ENCODE data around the gene SVIL. TPM values are rescaled to one million over a fixed set of nuclear protein-coding genes. Genes with fewer than 3 reads are reported as not detected.

Gene SVIL, protein sequence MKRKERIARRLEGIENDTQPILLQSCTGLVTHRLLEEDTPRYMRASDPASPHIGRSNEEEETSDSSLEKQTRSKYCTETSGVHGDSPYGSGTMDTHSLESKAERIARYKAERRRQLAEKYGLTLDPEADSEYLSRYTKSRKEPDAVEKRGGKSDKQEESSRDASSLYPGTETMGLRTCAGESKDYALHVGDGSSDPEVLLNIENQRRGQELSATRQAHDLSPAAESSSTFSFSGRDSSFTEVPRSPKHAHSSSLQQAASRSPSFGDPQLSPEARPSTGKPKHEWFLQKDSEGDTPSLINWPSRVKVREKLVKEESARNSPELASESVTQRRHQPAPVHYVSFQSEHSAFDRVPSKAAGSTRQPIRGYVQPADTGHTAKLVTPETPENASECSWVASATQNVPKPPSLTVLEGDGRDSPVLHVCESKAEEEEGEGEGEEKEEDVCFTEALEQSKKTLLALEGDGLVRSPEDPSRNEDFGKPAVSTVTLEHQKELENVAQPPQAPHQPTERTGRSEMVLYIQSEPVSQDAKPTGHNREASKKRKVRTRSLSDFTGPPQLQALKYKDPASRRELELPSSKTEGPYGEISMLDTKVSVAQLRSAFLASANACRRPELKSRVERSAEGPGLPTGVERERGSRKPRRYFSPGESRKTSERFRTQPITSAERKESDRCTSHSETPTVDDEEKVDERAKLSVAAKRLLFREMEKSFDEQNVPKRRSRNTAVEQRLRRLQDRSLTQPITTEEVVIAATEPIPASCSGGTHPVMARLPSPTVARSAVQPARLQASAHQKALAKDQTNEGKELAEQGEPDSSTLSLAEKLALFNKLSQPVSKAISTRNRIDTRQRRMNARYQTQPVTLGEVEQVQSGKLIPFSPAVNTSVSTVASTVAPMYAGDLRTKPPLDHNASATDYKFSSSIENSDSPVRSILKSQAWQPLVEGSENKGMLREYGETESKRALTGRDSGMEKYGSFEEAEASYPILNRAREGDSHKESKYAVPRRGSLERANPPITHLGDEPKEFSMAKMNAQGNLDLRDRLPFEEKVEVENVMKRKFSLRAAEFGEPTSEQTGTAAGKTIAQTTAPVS (N-terminal part only)
- total RNA-seq: 1 to 10 TPM; 1.0 to 3.7 TPM

GRCh38 chr10:29634764-29635625 lies at the start of gene SVIL:
Gene SVIL, minus strand, starts transcription at chr10:29634971. Its CDS starts 79,913 bp downstream, at chr10:29555058.
- Mint-ChIP-seq H3K36me3 (no peaks in the 10 kb centered on the region), H3K4me3 (no peak within 1 kb of the TSS), H3K27ac (no peak within 1 kb of the TSS), H3K4me1 (peaks cover 27% of the 10 kb centered on the region), H3K9me3 (ENCODE audit: low read depth) (no peaks in the 10 kb centered on the region), H3K27me3 (peaks cover 12% of the 10 kb centered on the region)
- CTCF ChIA-PET: interaction anchor here (0.6 to 1.4 kb wide), 2 partner anchors 13 to 45 kb away, joined by 4 to 6 read pairs; no protein-coding TSS in a partner anchor
- DNase-seq: no peak
- no peak for ATAC-seq

DNA sequence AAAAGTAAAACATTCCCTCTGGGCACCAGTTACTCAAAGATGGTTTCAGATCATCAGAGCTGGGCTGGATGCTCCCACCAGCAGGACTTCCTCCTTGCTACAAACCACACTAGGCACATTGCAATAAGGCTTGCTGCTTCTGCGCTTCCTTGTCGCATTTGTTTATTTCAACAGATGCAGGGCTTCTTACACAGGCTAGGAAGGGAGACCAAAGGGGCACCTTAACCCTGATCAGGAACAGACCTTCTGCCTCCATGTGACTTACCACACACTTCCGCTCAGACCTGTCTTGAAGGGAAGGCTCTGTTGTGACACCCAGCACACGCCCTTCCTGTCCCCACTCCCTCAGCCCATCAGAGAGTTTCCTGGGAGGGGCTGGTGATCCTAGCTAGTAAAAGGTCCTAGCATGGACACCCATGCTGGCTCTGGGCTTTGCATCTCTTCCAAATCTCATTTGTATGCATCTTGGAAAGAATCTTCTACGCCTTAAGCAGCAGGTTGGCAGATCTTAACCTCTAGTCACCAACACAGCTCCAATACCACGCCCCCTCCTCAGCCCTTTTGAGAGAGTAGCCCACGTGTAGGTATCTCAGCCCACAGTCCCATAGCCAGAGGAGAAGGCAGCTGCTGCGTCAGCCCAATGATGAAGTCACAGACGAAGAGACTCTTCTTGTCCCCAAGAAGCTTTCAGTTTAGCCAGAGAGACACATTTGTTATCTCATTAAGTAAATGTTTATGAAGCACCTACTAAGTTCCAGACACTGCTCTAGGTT lies 47.1 kb upstream of the SVIL start:
- Mint-ChIP-seq H3K27me3 (no peaks in the 10 kb centered on the region), H3K9me3 (ENCODE audit: low read depth) (peaks cover 2% of the 10 kb centered on the region), H3K27ac (peak overlapping the region; percentile 82), H3K36me3 (peaks cover 7% of the 10 kb centered on the region), H3K4me1 (peaks cover 19% of the 10 kb centered on the region), H3K4me3 (peak overlapping the region; percentile 10)
- ATAC-seq: peak; percentile 98
- CTCF ChIA-PET: interaction anchor here (2.4 kb wide), 1 partner anchor 53 kb away, joined by 10 read pairs; no protein-coding TSS in a partner anchor
- peak; percentile 82 for DNase-seq

GRCh38 chr10:29680091-29680490 lies 45.3 kb upstream of the SVIL start:
- peaks cover 15% of the 10 kb centered on the region for H3K36me3 Mint-ChIP-seq
- CTCF ChIA-PET: no interaction called here
- H3K4me3 Mint-ChIP-seq: no peak overlapping the region
- H3K27me3 Mint-ChIP-seq: no peaks in the 10 kb centered on the region
- H3K27ac Mint-ChIP-seq: no peak overlapping the region
- peaks cover 12% of the 10 kb centered on the region for H3K9me3 Mint-ChIP-seq (ENCODE audit: low read depth)
- ATAC-seq: no peak
- peaks cover 19% of the 10 kb centered on the region for H3K4me1 Mint-ChIP-seq
- DNase-seq: no peak

DNA sequence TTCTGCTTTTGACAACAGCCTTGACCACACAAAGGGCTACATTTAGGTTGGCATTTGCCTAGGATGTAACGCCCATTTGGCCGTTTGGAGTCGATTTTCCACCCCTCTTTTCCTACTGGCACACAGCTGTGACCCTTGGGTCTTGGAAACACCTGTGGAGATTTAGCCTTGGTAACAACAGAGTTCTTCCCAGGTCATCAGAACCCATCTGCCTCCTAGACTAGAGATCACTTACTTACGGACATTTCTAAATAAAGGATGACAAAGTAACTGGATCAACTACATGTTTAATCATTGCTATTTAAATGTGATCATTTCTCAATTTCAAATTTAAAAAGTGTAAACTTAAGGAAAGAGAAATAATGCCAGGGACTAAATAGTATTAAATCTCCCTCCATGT lies 42.0 kb upstream of the SVIL start:
- Mint-ChIP-seq H3K9me3 (ENCODE audit: low read depth) (peaks cover 18% of the 10 kb centered on the region), H3K4me3 (no peak overlapping the region), H3K4me1 (peaks cover 11% of the 10 kb centered on the region), H3K36me3 (peaks cover 14% of the 10 kb centered on the region), H3K27me3 (no peaks in the 10 kb centered on the region), H3K27ac (no peak overlapping the region)
- DNase-seq: no peak
- ATAC-seq: no peak
- CTCF ChIA-PET: no interaction called here

GRCh38 chr10:29675984-29676383 lies 41.2 kb upstream of the SVIL start:
- H3K4me1 Mint-ChIP-seq: peaks cover 4% of the 10 kb centered on the region
- H3K4me3 Mint-ChIP-seq: no peak overlapping the region
- H3K27me3 Mint-ChIP-seq: peaks cover 6% of the 10 kb centered on the region
- CTCF ChIA-PET: no interaction called here
- DNase-seq (no peak), ATAC-seq (no peak)
- peaks cover 20% of the 10 kb centered on the region for H3K9me3 Mint-ChIP-seq (ENCODE audit: low read depth)
- no peak overlapping the region for H3K27ac Mint-ChIP-seq
- peaks cover 13% of the 10 kb centered on the region for H3K36me3 Mint-ChIP-seq

DNA sequence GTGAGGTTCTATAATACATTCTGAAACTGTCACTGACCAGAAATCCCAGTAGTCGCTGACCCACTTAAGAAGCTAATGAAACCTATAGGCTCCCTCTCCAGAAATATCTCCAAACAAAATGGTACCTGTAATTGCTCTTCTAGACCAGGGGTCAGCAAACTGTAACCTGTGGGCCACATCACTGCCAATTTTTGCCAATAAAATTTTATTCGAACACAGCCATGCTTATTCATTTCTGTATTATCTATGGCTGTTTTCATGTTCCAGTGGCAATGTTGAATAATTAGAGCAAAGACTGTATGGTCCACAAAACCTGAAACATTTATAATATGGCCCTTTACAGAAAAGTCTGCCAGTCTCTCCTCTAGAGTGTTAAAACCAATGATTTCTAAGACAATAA lies 37.2 kb upstream of the SVIL start:
- H3K27me3 Mint-ChIP-seq: peaks cover 20% of the 10 kb centered on the region
- DNase-seq (no peak), ATAC-seq (no peak)
- H3K27ac Mint-ChIP-seq: no peak overlapping the region
- no peaks in the 10 kb centered on the region for H3K4me1 Mint-ChIP-seq
- H3K36me3 Mint-ChIP-seq: peaks cover 12% of the 10 kb centered on the region
- CTCF ChIA-PET: no interaction called here
- H3K4me3 Mint-ChIP-seq: no peak overlapping the region
- H3K9me3 Mint-ChIP-seq (ENCODE audit: low read depth): peaks cover 20% of the 10 kb centered on the region

DNA sequence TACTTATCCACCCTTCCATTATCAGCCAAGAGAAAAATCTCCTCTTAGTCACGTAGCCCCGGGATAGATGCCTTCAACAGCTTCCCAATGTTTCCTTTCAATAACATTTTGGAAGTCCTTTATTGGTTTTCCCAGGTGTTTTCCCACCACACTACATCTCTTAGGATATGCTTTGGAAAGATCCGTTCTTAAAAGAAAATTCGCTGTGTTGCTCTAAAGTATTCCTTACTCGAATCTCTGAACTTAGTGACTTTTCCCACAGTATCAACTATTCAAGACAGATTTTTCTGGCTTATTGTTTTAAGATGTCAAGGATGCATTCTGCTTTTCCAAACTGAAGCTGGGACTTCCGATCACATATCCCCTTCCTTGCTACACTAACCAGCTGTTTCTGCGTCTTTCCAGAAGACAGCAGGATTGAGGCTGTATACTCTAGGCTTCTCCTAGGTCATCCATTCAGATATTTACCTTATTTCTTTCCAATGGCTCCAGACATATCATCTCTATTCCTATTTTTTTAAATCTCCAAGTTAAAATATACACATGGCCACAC lies 36.5 kb upstream of the SVIL start:
- CTCF ChIA-PET: no interaction called here
- Mint-ChIP-seq H3K27ac (no peak overlapping the region), H3K9me3 (ENCODE audit: low read depth) (peaks cover 20% of the 10 kb centered on the region), H3K36me3 (peaks cover 12% of the 10 kb centered on the region), H3K4me3 (no peak overlapping the region), H3K4me1 (no peaks in the 10 kb centered on the region), H3K27me3 (peaks cover 20% of the 10 kb centered on the region)
- DNase-seq (no peak), ATAC-seq (no peak)

GRCh38 chr10:29670761-29671160 lies 36.0 kb upstream of the SVIL start:
- no peak for ATAC-seq
- Mint-ChIP-seq H3K27ac (no peak overlapping the region), H3K9me3 (ENCODE audit: low read depth) (peaks cover 15% of the 10 kb centered on the region), H3K27me3 (peaks cover 20% of the 10 kb centered on the region), H3K4me1 (no peaks in the 10 kb centered on the region), H3K36me3 (peaks cover 8% of the 10 kb centered on the region), H3K4me3 (no peak overlapping the region)
- no peak for DNase-seq
- CTCF ChIA-PET: no interaction called here

DNA sequence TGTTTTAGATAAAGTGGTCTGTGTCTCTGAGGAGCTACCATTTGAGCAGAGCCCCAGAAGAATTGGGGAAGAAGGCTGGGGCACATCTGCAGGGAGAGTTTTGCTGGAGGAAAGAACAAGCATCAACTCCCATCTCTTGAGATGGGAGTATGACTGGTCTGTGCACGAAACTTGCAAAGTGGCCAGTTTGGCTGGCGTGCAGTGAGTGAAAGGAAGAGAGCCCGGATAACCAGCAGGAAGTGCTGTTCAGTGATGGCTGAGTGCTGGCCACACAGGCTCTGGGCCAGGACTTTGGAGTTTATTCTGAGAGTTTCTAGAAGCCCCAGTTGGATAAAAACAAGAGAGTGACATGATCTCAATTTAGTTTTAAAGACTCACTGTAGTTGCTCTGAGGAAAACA lies 34.4 kb upstream of the SVIL start:
- Mint-ChIP-seq H3K27me3 (peaks cover 20% of the 10 kb centered on the region), H3K36me3 (peaks cover under 1% of the 10 kb centered on the region), H3K4me1 (no peaks in the 10 kb centered on the region), H3K9me3 (ENCODE audit: low read depth) (peaks cover 6% of the 10 kb centered on the region), H3K4me3 (no peak overlapping the region), H3K27ac (no peak overlapping the region)
- no peak for ATAC-seq
- no peak for DNase-seq
- CTCF ChIA-PET: no interaction called here

DNA sequence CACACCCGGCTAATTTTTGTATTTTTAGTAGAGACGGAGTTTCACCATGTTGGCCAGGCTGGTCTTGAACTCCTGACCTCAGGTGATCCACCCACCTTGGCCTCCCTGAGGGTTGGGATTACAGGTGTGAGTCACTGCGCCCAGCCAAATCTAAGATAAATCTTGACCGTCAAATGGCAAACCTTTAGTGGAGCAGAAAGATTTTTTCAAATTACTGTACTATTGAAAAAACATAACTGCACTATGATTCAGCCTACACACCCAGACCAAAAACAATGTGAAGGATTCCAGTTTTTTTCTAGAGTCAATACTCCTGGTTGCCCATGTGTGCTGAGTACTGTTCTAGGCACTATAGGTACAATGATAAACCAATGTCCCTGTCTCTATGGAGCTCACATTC lies 33.9 kb upstream of the SVIL start:
- H3K27ac Mint-ChIP-seq: no peak overlapping the region
- no peaks in the 10 kb centered on the region for H3K36me3 Mint-ChIP-seq
- CTCF ChIA-PET: interaction anchor here (1.1 kb wide), 1 partner anchor 68 kb away, joined by 3 read pairs; no protein-coding TSS in a partner anchor
- peaks cover 22% of the 10 kb centered on the region for H3K27me3 Mint-ChIP-seq
- no peaks in the 10 kb centered on the region for H3K4me1 Mint-ChIP-seq
- DNase-seq (no peak), ATAC-seq (no peak)
- H3K4me3 Mint-ChIP-seq: no peak overlapping the region
- peaks cover 5% of the 10 kb centered on the region for H3K9me3 Mint-ChIP-seq (ENCODE audit: low read depth)

DNA sequence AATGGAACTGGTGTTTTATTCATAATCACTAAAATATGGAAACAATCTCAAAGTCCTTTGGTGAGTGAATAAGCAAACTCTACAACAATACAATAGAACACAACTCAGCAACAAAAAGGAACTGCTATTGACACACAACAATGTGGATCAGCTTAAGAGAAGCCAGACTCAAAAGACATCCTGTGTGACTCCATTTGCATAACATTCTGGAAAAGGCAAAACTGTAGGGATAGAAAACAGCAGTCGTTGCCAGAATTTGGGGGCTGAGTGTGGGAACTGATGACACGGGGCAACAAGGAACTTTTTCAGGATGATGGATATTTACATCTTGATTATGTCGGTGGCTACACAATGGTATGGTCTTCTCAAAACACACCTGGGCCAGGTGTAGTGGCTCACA lies 32.4 kb upstream of the SVIL start:
- H3K4me3 Mint-ChIP-seq: no peak overlapping the region
- H3K36me3 Mint-ChIP-seq: no peaks in the 10 kb centered on the region
- H3K9me3 Mint-ChIP-seq (ENCODE audit: low read depth): peaks cover 2% of the 10 kb centered on the region
- H3K4me1 Mint-ChIP-seq: no peaks in the 10 kb centered on the region
- CTCF ChIA-PET: no interaction called here
- peaks cover 26% of the 10 kb centered on the region for H3K27me3 Mint-ChIP-seq
- ATAC-seq: no peak
- no peak overlapping the region for H3K27ac Mint-ChIP-seq
- no peak for DNase-seq

DNA sequence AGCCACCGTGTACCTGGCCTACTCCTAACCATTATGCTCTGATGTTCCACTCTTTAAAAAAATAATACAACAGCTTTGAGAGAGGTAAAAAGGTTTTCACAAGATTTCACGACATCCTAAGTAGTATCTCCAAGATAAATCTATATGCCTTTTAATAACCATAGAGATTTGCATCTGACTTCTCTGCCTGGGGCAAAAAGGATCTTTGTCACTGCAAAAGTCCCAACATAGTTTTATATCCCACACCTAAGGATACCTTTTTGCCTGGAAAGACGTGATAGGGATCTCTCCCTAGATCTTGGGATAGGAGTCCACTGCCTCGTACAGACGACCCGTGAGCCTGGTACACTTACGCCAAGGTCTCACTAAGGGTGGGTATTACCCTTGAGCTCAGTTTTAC lies 31.4 kb upstream of the SVIL start:
- H3K4me1 Mint-ChIP-seq: no peaks in the 10 kb centered on the region
- H3K36me3 Mint-ChIP-seq: no peaks in the 10 kb centered on the region
- no peak for ATAC-seq
- H3K9me3 Mint-ChIP-seq (ENCODE audit: low read depth): no peaks in the 10 kb centered on the region
- no peak overlapping the region for H3K4me3 Mint-ChIP-seq
- no peak for DNase-seq
- peaks cover 32% of the 10 kb centered on the region for H3K27me3 Mint-ChIP-seq
- no peak overlapping the region for H3K27ac Mint-ChIP-seq
- CTCF ChIA-PET: no interaction called here

All from activated CD8-positive, alpha-beta memory T cell treated with anti-CD3 and anti-CD28 coated beads, Interleukin-2, amount 10 ng/mL, durations not matched to agents 7 days and 5 days (primary cell).